Neural progenitor cell (in vitro differentiated cells): Measurements from ENCODE around the gene TMEM217. TPM values are rescaled to one million over a fixed set of nuclear protein-coding genes. Genes with fewer than 3 reads are reported as not detected.

Experiments used
- DNase-seq: peaks from one replicate; pipeline ENCODE4 v3.0.0-alpha.2; 2016; ENCODE audit warnings: low spot score
- H2AFZ ChIP-seq: fragments of 200-600 bp; sonication (generic); replicated peaks from 2 replicates; pipeline ENCODE4 v1.6.1; 2016; ENCODE audit warnings: antibody characterized with exemption
- H3F3A ChIP-seq: fragments of 200-600 bp; sonication (generic); 2 replicates; pipeline ENCODE4 v1.6.1; 2016; ENCODE audit warnings: antibody characterized with exemption, low read depth
- H3K27ac ChIP-seq: fragments of 200-600 bp; sonication (generic); 2 replicates; pipeline ENCODE4 v1.5.1; 2016; ENCODE audit warnings: mild to moderate bottlenecking
- H3K27me3 ChIP-seq: fragments of 200-600 bp; sonication (generic); 2 replicates; pipeline ENCODE4 v1.6.1; 2016; ENCODE audit warnings: mild to moderate bottlenecking, moderate library complexity
- H3K36me3 ChIP-seq: fragments of 200-600 bp; sonication (generic); 2 replicates; pipeline ENCODE4 v1.5.1; 2016
- H3K4me1 ChIP-seq: fragments of 200-600 bp; sonication (generic); 2 replicates; pipeline ENCODE4 v1.6.1; 2016; ENCODE audit warnings: mixed run types
- H3K4me2 ChIP-seq: fragments of 200-600 bp; sonication (generic); 2 replicates; pipeline ENCODE4 v1.6.1; 2016
- H3K4me3 ChIP-seq: fragments of 200-600 bp; sonication (generic); 2 replicates; pipeline ENCODE4 v1.5.1; 2016
- H3K79me2 ChIP-seq: fragments of 200-600 bp; sonication (generic); 2 replicates; pipeline ENCODE4 v1.6.1; 2016; ENCODE audit warnings: low read depth
- H3K9ac ChIP-seq: fragments of 200-600 bp; sonication (generic); 2 replicates; pipeline ENCODE4 v1.6.1; 2016
- H3K9me3 ChIP-seq: fragments of 200-600 bp; sonication (generic); 2 replicates; pipeline ENCODE4 v1.5.1; 2016; ENCODE audit warnings: low read depth
- H4K20me1 ChIP-seq: fragments of 200-600 bp; sonication (generic); 2 replicates; pipeline ENCODE4 v1.6.1; 2016; ENCODE audit warnings: low read depth
- H3K27ac Mint-ChIP-seq: 3 replicates; pipeline ENCODE4 v1.8.0; 2021; ENCODE audit warnings: mixed read lengths
- H3K27me3 Mint-ChIP-seq: 2 replicates; pipeline ENCODE4 v1.8.0; 2022; ENCODE audit warnings: low read depth, mild to moderate bottlenecking, inconsistent platforms, moderate library complexity, mixed read lengths; ENCODE audit not compliant: insufficient read depth
- H3K36me3 Mint-ChIP-seq: 3 replicates; pipeline ENCODE4 v1.8.0; 2021; ENCODE audit warnings: mixed read lengths
- H3K4me1 Mint-ChIP-seq: 3 replicates; pipeline ENCODE4 v1.8.0; 2021; ENCODE audit warnings: mixed read lengths
- H3K4me3 Mint-ChIP-seq: 3 replicates; pipeline ENCODE4 v1.8.0; 2021; ENCODE audit warnings: mild to moderate bottlenecking, moderate library complexity, mixed read lengths
- H3K9me3 Mint-ChIP-seq: 3 replicates; pipeline ENCODE4 v1.8.0; 2020; ENCODE audit warnings: mixed read lengths
- CTCF ChIP-seq: fragments of 200-600 bp; sonication (generic); IDR thresholded peaks from 2 replicates; pipeline ENCODE4 v1.5.1; 2017; ENCODE audit warnings: antibody characterized with exemption, mild to moderate bottlenecking
- EZH2 ChIP-seq: fragments of 200-600 bp; sonication (generic); IDR thresholded peaks from 2 replicates; pipeline ENCODE4 v1.6.1; 2017; ENCODE audit warnings: antibody characterized with exemption, mild to moderate bottlenecking, moderate library complexity
- EZH2phosphoT487 ChIP-seq: fragments of 200-600 bp; sonication (generic); IDR thresholded peaks from 2 replicates; pipeline ENCODE4 v1.6.1; 2017; ENCODE audit warnings: antibody characterized with exemption
- total RNA-seq: library from RNA; depleted of rRNA; stranded (reverse); fragments of >200 nt; gene quantifications from 2 replicates; pipeline ENCODE4 v1.2.3, GENCODE V29; 2015; ENCODE audit warnings: low replicate concordance

The TMEM217 gene
- total RNA-seq, 1 donor from 2014 or later, result not detected

GRCh38 chr6:37260040-37260439 lies 2.1 kb upstream of the TMEM217 start:
- Histone ChIP-seq H2AFZ (no peak overlapping the region), H3K27me3 (peaks cover 4% of the 10 kb centered on the region), H3K9ac (no peak overlapping the region), H3K4me2 (no peak overlapping the region), H3K79me2 (peaks cover 67% of the 10 kb centered on the region), H3K4me1 (no peaks in the 10 kb centered on the region), H3K36me3 (no peaks in the 10 kb centered on the region), H3F3A (peaks cover 10% of the 10 kb centered on the region), H3K9me3 (no peaks in the 10 kb centered on the region), H4K20me1 (peaks cover 19% of the 10 kb centered on the region), H3K27ac (no peak overlapping the region), H3K4me3 (no peak overlapping the region)
- Mint-ChIP-seq H3K4me3 (no peak overlapping the region), H3K27ac (no peak overlapping the region), H3K9me3 (no peaks in the 10 kb centered on the region), H3K36me3 (no peaks in the 10 kb centered on the region), H3K27me3 (peaks cover 10% of the 10 kb centered on the region), H3K4me1 (peaks cover 14% of the 10 kb centered on the region)
- no peak for DNase-seq
- TF ChIP-seq CTCF, result no peak
- TF ChIP-seq EZH2, result no peak
- TF ChIP-seq EZH2phosphoT487, result no peak

GRCh38 chr6:37259191-37259590 lies 1.2 kb upstream of the TMEM217 start:
- H3K9me3 Mint-ChIP-seq, result no peaks in the 10 kb centered on the region
- peak overlapping the region; percentile 46 for H3K4me3 Mint-ChIP-seq
- TF ChIP-seq EZH2phosphoT487, result no peak
- no peak for TF ChIP-seq CTCF
- TF ChIP-seq EZH2, result no peak
- Histone ChIP-seq H3F3A (peaks cover 10% of the 10 kb centered on the region), H2AFZ (no peak overlapping the region), H3K9ac (no peak overlapping the region), H3K79me2 (peaks cover 58% of the 10 kb centered on the region), H3K9me3 (no peaks in the 10 kb centered on the region), H4K20me1 (peaks cover 14% of the 10 kb centered on the region), H3K4me2 (peak overlapping the region; percentile 88), H3K27me3 (peaks cover 4% of the 10 kb centered on the region), H3K36me3 (no peaks in the 10 kb centered on the region), H3K4me1 (no peaks in the 10 kb centered on the region), H3K27ac (no peak overlapping the region), H3K4me3 (no peak overlapping the region)
- H3K4me1 Mint-ChIP-seq, result peaks cover 14% of the 10 kb centered on the region
- no peak overlapping the region for H3K27ac Mint-ChIP-seq
- no peak for DNase-seq
- peaks cover 10% of the 10 kb centered on the region for H3K27me3 Mint-ChIP-seq
- H3K36me3 Mint-ChIP-seq, result no peaks in the 10 kb centered on the region

GRCh38 chr6:37258405-37259105 lies 611 bp upstream of the TMEM217 start:
- Histone ChIP-seq H3K4me1 (no peaks in the 10 kb centered on the region), H3K27me3 (peaks cover 4% of the 10 kb centered on the region), H3K9ac (peak overlapping the region; percentile 89), H3K36me3 (no peaks in the 10 kb centered on the region), H2AFZ (peak overlapping the region; percentile 66), H3F3A (peaks cover 10% of the 10 kb centered on the region), H4K20me1 (peaks cover 12% of the 10 kb centered on the region), H3K27ac (peak overlapping the region; percentile 92), H3K9me3 (no peaks in the 10 kb centered on the region), H3K79me2 (peaks cover 52% of the 10 kb centered on the region), H3K4me2 (peak overlapping the region; percentile 88), H3K4me3 (peak overlapping the region; percentile 68)
- Mint-ChIP-seq H3K36me3 (no peaks in the 10 kb centered on the region), H3K27ac (no peak overlapping the region), H3K27me3 (peaks cover 10% of the 10 kb centered on the region), H3K4me1 (peaks cover 14% of the 10 kb centered on the region), H3K9me3 (no peaks in the 10 kb centered on the region), H3K4me3 (peak overlapping the region; percentile 97)
- TF ChIP-seq CTCF, result no peak
- no peak for TF ChIP-seq EZH2
- TF ChIP-seq EZH2phosphoT487, result no peak
- DNase-seq, result no peak
